ENCODE measurements around the gene CDH22.

The CDH22 gene

DNA sequence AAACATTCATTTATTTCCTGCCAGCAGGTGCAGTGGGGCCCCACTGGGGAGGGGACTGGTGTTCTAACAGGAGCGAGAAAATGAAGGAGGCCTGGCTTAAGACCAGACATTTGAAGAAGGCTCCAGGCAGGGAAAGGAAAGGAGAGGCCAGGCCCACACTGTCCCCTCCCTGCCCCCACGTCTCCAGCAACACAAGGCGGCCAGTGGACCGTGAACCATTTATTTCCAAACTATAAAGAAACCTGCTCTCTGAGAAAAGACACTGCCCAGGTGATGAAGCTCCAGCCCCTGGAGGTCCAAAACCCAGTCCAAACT lies 41.4 kb upstream of the CDH22 start:
- no peak for TF ChIP-seq CTCF (conservative IDR thresholded peaks at IDR 0.05; ENCODE audit: low read depth)
- H3K27ac ChIP-seq = peak overlapping the region; percentile 56
- ChIA-PET CTCF (interaction anchor here (0.6 to 5.0 kb wide), 21 partner anchors 10 to 1084 kb away, joined by 3 to 93 read pairs (median 6); partner anchors contain the start of gene CDH22), POLR2A (ENCODE audit: low non-redundant PET) (no interaction called here)
- no peak for DNase-seq (ENCODE audit: low spot score)

GRCh38 chr20:46349035-46349741 lies 40.9 kb upstream of the CDH22 start:
- H3K27ac ChIP-seq = no peak overlapping the region; the same call in 1 of the 2 replicates
- TF ChIP-seq CTCF (conservative IDR thresholded peaks at IDR 0.05; ENCODE audit: low read depth) = peak; percentile 98
- peak; percentile 83 for DNase-seq (ENCODE audit: low spot score)
- CTCF ChIA-PET = interaction anchor here (0.5 to 5.0 kb wide), 75 partner anchors 9 to 1687 kb away, joined by 3 to 93 read pairs (median 4); partner anchors contain the start of genes CD40, CDH22, ELMO2 and SLC12A5
- POLR2A ChIA-PET (ENCODE audit: low non-redundant PET) = interaction anchor here (0.9 kb wide), 1 partner anchor 414 kb away, joined by 3 read pairs; no protein-coding TSS in a partner anchor

GRCh38 chr20:46347841-46348803 lies 39.8 kb upstream of the CDH22 start:
- CTCF ChIA-PET = interaction anchor here (0.5 to 5.0 kb wide), 62 partner anchors 8 to 1688 kb away, joined by 3 to 93 read pairs (median 4); partner anchors contain the start of genes CDH22, ELMO2 and SLC12A5
- TF ChIP-seq CTCF (conservative IDR thresholded peaks at IDR 0.05; ENCODE audit: low read depth) = no peak
- peak overlapping the region; percentile 5; the same call in 1 of the 2 replicates for H3K27ac ChIP-seq
- no peak for DNase-seq (ENCODE audit: low spot score)
- POLR2A ChIA-PET (ENCODE audit: low non-redundant PET) = interaction anchor here (0.6 to 0.9 kb wide), 2 partner anchors 73 to 413 kb away, joined by 3 read pairs; no protein-coding TSS in a partner anchor

- no peak overlapping the region for H3K27ac ChIP-seq
- ChIA-PET POLR2A (ENCODE audit: low non-redundant PET) (interaction anchor here (0.7 to 1.1 kb wide), 2 partner anchors 52 to 332 kb away, joined by 4 to 18 read pairs; no protein-coding TSS in a partner anchor), CTCF (interaction anchor here (0.6 to 5.0 kb wide), 3 partner anchors 12 to 333 kb away, joined by 3 to 93 read pairs (median 82); partner anchors contain the start of gene CDH22)
- TF ChIP-seq CTCF (conservative IDR thresholded peaks at IDR 0.05; ENCODE audit: low read depth) = no peak
- DNase-seq (ENCODE audit: low spot score) = no peak
These were observed 38.5 kb upstream of the CDH22 start for GRCh38 chr20:46346770-46347169.

DNA sequence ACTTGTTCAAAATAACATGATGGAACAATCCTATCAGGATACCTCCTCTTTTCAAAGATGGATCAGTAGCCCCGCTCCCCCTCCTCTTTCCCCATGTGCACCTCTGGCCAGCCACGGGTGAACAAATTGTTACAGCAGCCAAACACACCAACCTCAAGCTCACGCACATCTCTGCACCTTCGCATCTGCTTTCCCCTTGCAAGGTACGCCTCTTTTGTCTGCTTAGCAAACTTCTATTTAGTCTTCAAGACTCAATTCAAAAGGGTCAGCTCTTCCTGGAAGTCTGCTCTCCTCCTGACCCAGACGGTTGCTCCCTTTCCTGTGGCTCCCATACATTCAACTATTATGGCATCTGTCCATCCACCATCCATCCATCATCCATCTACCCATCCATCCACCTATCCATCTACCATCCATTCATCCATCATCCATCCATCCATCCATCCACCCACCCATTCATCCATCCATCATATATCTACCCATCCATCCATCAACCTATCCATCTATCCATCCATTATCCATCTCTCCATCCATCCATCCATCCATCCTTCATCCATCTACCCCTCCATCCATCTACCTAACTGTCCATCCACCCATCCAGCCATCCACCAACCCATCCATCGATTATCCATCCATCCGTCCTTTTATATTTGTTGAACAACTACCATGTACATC lies 36.3 kb upstream of the CDH22 start:
- no peak for TF ChIP-seq CTCF (conservative IDR thresholded peaks at IDR 0.05; ENCODE audit: low read depth)
- DNase-seq (ENCODE audit: low spot score) = no peak
- POLR2A ChIA-PET (ENCODE audit: low non-redundant PET) = interaction anchor here (1.1 kb wide), 1 partner anchor 14 kb away, joined by 12 read pairs; no protein-coding TSS in a partner anchor
- no peak overlapping the region for H3K27ac ChIP-seq
- CTCF ChIA-PET = interaction anchor here (0.6 to 0.7 kb wide), 3 partner anchors 9 to 296 kb away, joined by 3 read pairs; no protein-coding TSS in a partner anchor
